ENCODE data around the gene ITGBL1.
"Not testable (repeated sequence)": the region's sequence is repeated elsewhere in the genome, so short reads cannot be mapped to it uniquely, and the experiment has no call there.

Gene ITGBL1

DNA sequence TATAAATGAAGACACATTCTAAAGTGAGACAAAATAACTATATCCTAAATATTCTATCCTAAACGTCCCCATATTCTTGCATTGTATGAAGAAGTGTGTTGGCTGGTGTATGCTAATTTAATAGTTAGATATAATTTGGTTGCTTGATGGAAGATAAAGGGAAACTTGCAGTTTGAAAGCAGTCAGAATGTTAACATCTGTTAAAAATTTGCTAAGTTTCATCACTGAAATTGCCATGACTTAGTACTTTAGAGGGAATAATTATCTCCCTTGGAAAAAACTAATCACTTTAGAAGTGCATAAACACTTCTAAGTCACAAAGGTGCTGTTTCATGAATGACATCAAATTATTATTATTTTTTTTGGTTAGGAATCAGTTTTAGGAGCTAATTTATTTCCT lies 61.6 kb downstream of the ITGBL1 start:
- DNase-seq, result no peak

DNA sequence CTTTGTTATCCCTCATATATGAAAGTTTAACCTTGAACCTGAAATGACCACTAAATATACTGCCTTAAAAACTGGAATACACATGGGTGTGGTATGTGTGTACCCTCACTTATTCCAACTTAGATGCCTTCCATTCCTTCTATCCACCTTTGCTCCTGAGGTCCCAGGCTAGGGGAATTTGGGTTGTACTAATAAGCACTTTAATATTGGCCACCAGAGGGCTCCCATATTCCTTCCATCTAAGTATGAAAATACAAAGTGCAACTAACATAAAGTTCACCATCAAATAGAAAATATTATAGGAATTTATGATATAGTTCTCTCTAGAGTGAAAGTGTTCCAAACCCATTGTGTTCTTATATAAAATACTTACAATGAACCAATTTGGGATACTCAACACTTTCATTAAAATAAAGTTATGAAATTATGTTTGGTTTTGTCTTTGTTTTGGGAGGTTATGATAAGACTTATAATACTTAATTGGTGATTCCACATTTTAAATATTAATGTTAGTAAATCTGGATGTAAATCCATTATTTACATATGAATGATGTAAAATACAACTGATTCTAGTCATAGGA lies 62.3 kb downstream of the ITGBL1 start:
- peak; percentile 7 for DNase-seq

DNA sequence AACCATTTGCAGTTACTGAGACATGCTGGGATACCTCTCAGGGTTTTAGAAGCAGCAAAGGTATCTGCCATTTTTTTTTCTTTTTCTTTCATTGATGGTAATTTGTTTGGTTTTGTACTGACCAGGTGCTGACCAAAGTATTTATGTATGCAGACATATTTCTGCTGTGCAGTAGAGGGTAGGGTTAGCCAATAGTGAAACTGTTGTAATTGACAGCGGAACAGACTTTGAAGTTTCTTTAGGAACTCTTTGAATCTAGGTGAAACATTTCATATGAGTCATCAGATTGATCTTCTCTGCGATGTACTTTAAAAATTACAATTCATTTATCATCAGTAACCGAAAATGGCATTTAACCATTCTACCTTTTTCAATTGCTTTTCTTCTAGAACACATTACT lies 63.0 kb downstream of the ITGBL1 start:
- no peak for DNase-seq

DNA sequence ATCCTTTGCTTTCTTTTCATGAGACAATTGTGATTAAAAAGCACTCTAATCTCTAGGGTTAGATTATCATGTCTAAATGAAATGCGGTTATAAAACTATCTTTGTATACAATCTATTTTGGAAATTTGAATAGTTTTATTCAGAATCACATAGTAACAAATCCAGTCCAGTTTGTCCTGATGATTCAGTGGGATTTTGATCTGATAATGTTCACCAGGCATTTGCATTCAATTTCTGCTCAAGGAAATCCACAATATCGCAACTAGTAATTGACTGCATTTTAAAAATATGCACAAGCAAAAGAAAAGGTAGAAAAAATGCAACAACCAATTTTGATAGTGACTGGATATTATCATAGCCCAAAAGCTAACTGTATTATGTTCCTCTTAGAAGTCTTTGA lies 63.8 kb downstream of the ITGBL1 start:
- no peak for DNase-seq

DNA sequence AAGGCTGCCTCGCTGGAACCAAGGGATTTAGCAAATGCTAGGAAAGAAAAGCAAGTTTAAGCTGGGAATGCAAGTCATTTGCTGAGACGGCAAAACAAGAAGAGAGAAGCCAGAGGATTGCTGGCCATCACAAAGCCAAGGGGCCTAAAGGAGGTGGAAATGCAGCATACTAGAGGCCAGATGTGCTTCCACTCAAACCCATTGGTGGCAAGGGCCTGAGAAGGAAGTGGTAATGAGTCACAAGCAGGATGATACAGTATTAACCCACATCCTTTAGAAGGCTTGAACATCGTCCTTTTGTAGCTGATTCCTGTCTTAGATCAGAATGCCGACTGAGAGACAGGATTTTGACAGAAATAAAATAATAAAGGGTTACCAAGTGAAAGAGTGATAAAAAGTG lies 68.2 kb downstream of the ITGBL1 start:
- DNase-seq, result no peak

DNA sequence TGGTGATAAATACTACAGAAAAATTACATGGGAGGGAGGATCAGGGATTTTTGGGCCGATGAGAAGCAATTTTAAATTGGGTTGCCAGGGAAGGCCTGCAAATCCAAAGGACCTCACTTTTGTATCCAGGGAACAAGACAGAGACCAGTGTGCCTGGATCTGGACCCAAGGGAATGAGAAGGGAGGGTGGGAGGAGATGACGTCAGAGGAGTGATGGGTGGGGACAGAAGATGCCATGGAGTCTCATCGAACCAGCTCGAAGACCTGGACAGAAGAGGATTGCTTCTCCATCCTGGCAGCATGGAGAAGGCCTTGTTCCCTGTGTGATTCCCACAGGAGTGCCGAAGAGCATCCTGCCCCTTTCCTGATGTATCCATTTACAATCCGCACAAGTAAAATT lies 68.9 kb downstream of the ITGBL1 start:
- no peak for DNase-seq

DNA sequence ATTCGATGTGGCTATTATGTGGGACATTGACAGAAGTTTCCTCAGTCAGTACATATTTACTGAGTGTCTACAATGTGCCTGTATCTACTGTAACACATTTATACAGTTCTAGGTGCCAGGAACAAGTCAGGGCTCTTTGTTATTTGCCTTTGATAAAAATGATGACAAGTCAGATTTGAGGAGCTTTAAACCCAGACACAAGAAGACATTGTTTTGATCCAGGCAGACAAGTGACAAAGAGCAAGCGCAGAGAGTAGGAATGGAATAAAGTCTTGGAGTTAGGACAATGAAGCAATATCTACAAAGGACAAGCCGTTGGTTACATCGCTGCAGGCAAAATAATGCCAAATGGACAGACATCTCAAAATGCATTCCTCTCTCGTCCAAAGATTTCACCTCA lies 70.1 kb downstream of the ITGBL1 start:
- DNase-seq, result no peak

DNA sequence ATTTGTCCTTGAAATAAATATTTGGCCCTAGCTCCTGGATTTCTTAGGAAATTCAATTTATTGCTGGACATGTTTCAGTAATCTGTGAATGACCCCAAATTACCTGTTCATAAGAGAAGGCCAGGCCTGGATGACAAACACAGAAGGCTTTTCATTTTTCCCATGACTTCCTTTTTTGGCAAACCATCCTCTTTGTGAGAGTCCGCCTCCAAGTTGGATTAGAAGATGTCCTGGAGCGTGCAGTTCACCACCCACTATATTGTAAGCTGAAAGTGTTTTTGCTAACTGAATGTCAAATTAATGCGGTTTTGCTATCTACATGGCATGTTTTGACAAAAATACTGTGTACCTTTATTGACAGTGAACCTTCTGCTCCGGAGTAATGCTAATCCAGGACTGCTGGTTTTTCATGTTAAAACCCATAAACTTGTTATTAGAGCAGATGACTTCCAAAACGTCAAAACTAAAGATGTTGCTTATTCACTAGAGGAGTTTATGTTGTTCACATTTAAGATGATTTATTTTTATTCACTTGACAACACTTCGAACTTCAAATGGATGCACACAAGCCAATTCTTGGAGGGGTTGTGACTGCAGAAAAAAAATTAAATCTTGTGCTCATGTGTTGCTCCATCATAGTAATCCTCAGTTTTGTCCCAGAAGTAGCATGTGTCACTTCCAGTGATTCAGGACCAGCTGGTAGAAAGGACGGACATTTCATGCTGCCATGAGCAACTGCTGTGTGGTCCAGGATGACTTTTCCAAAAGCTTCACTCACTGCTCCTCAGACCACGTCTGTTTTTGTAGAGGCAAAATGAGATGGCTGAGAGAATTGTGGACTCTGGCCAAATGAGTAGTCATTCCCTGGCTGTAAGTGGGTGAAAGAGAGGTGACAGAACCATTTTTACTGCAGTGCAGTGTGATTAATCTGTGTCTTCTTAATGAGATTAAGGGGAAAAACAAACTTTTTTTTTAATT lies 71.0 kb downstream of the ITGBL1 start:
- DNase-seq, result no peak

DNA sequence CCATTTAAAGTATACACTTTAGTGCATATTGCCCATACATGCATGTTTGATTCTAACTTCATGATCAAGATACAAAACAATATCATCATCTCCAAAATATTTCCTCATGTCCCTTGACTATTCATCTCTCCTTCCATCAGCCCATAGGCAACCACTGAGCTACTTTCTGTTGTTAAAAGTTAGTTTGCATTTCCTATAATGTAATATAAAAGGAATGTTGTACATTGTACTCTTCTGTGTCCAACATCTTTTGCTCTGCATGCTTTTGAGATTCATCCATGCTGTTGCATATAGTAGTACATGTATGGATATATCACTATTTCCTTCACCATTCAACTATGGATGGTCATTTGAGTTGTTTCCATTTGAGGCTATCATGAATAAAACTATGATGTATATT lies 74.7 kb downstream of the ITGBL1 start:
- DNase-seq, result no peak

DNA sequence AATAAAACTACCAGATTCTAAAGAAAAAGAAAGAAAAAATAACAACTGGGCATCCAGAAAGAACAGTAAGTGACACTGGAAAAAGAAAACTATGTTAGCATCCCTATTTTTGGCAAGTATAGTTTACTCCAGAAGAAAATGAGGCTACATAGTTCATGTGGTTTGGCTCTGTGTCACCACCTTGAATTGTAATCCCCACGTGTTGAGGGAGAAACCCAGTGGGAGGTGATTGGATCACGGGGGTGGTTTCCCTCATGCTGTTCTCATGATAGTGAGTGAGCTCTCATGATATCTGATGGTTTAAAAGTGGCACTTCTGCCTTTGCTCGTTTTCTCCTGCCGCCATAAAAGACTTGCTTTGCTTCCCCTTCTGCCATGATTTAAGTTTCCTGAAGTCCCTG lies 76.9 kb downstream of the ITGBL1 start:
- peak; percentile 28 for DNase-seq

DNA sequence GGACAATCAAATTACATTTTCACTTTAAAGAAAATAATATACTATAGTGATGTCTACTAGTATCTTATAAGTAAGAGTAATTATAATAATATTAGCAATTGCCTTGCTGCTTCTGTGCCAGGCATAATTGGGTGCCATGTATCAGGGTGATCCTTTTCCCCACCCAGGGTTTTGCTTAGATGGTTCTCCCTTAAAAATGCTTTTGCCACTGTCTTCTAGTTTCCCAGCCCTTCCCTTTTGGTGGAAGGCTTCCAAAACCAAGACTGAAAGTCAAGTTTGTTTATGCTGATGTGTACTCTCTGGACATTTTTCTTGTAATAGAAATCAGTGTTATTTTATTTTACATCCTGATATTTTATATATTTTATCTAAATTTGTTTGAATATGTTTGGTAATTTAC lies 77.8 kb downstream of the ITGBL1 start:
- DNase-seq, result no peak

DNA sequence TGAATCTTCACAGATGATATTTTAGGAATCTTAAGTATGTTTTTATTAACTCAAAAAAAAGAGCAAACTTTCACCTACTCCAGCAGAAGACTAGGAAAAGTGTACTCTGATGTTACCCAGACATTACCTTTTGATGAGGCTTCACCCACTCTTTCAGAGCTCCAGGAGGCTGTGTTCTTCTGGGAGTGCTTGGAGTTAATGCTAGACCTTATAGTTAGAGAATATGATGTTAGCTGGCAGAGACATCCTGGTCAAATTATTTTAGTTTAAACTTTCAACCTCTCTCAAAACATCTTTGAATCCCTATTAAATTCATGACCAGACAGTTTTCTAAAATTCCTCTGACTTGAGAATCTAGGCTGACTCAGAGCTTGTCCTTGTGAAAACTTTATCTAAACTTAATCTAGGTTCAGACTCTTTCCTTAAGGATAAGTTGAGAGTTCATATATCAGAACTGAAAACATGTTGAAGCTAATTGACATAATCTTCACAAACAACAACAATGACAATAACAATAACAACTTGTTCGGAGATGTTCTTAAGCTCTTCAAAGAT lies 82.8 kb downstream of the ITGBL1 start:
- no peak for DNase-seq

DNA sequence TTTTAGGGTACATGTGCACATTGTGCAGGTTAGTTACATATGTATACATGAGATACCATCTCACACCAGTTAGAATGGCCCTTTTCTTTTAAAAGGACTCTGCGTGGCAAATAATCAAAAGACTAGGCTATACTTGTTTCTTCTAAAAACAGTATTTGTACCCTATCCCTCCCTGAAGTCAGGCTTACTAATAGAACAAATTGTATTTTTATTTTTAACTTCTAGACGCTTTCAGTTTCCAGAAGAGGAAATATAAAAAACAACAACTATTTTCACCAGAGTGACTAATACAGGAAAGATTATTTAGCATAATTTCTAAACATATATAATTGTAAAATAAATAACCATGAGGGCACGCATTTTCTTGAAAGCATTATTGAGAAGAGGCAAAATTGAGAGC lies 83.6 kb downstream of the ITGBL1 start:
- DNase-seq, result no peak

DNA sequence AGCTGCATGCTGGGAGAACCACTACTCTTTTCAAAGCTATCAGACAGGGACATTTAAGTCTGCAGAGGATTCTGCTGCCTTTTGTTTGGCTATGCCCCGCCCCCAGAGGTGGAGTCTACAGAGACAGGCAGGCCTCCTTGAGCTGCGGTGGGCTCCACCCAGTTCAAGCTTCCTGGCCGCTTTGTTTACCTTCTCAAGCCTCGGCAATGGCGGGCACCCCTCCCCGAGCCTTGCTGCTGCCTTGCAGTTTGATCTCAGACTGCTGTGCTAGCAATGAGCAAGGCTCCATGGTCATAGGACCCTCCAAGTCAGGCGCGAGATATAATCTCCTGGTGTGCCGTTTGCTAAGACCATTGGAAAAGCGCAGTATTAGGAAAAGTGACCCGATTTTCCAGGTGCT lies 92.1 kb downstream of the ITGBL1 start:
- not testable (repeated sequence) for DNase-seq

DNA sequence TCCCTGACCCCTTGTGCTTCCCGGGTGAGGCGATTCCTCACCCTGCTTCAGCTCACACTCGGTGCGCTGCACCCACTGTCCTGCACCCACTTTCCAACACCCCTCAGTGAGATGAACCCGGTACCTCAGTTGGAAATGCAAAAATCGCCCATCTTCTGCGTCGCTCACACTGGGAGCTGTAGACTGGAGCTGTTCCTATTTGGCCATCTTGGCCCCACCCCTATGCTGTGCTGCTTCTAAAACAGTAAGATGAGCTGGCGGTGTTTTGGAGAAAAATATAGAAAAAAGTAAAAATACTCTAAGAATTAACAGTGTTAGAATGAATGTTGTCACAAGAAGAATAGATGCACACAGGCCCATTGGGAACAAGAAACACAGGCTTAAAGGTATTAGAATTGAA lies 92.5 kb downstream of the ITGBL1 start:
- DNase-seq, result no peak

DNA sequence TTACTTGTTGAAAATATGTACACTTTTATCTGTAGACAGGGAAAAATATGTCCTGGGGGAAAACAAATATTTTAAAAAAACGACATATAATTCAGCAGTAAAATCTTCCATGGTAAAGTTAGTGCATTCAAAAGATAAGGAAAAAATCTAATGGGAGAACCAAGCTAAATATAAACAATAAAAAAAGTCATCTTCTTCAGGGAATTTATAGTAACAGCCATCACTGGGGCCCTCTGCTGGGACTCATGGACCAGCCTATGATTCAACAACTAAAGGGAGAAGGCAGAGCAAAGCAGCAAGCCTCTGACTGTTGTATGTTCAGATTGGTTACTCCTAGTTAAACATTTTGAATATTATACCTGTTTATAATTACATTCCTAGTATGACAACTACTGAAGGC lies 93.0 kb downstream of the ITGBL1 start:
- DNase-seq, result no peak

DNA sequence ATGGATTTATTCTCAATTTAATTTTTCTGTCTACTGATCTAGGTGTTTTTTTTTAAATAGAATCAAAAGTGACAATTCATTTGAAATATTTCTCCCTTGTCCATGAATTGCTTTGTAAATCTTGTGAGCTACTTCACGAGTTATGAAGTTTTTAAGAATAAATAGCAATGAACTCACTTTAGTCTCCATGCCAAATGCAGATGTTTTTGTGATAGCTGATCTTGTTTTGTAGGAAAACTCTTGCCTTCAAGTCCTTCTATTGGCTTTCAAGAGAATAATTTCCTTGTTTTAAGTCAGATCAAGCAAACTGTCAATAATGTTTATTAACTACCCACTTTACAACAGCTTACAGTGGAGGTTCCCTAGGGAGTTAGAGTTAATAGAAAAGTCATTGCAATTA lies 99.8 kb downstream of the ITGBL1 start:
- no peak for DNase-seq

DNA sequence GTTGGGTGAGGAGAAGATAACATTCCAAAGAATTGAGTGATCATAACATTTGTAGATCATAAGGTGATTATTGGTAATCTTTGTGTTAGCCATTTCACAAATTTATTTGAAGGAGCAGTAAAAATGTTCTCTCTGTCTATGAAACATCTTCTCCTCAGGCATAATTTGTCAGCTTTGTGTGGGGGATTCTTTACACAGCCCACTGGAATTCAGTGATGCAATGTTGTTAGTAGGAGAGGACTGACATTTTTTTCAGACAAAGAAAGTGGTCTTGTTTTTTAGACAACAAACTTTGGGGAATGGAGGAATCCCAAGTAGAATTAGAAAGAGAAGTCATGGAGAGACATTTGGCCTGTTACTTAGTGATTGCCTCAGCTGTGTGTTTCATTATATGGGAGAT lies 100.3 kb downstream of the ITGBL1 start:
- DNase-seq, result no peak

DNA sequence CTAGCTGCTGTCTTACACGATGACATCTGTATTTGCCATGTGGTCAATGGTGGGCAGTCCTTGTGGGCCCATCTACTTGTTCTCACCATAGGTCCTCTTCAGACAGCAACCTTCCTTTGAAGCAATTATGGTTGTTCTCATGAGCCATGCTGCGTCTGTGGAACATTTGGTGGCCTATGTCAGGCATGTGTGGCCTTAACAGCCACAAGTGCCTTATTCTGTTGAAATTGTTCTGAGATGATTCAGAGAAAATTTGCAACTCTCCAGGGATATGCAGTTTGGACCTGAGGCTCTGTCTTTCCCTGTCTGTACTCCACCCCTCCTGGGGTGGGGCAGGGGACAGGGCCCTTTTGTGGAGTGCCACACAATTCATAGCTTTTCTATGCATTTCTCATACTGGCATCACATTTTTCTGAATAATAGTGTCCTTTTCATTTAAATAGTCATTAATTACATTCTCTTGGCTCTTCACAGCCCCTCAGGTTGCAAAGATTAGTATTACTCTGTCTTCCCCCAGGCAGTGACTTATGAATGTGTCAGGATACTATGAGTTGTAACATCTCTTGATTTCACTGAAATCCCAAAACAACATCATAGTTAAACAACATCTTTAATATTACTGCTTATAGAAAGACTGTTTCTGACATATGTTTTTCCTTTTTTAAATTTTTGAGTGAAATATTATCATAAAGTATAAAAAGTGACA lies 102.1 kb downstream of the ITGBL1 start:
- DNase-seq, result no peak

DNA sequence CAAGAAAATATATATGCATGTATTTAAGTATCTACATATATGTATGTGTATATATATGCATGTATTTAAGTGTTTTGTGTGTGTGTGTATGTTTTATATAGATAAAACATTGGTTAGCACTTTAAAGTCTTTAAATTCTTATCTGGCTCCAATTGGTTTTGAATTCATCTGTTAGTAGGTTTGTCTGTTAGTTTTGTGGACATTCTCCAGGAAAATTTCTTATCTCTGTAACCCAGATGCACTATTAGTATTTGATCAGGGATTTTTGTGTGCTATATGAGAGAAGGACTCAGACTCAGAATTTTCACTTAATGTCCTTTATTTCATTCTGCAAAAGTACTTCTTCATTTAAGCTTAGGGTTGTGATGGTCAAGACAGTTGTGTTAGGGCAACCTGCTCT lies 103.1 kb downstream of the ITGBL1 start:
- no peak for DNase-seq

DNA sequence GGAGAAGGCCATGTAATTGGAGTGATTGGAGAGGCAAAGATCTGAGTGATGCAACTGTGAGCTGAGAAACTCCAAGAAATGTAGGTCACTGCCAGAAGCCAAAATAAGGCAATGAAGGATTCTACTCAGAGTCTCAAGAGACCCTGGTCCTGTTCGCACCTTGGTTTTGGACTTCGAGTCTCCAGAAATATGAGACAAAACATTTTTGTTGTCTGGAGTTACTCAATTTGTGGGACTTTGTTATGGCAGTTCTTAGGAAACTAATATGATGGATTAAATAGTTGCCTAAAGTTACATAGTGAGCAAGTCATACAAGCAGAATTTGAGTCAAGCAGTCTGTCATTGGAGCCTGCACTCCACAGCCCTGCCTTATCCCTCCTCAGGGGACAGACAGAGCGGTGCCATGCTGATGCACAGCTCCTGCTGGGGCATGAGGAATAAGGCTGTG lies 104.2 kb downstream of the ITGBL1 start:
- no peak for DNase-seq

DNA sequence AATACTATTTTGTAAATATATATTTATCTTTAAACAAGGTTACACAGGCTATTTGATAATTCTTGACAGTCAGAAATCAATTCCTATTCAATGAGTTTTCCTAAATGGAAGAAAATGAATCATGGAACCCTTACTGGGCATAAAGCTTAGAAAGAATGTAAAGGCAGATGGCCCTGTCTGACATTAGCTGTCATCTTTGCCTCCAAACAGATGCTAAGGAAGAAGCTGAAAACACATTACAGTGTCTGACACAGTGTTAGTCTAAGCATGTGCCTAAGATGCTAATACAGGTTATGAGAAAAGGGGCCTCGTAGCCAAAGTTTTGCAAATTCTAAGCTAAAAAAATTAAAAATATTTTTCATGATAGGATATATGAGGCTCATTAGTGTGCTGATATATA lies 112.8 kb downstream of the ITGBL1 start:
- no peak for DNase-seq

DNA sequence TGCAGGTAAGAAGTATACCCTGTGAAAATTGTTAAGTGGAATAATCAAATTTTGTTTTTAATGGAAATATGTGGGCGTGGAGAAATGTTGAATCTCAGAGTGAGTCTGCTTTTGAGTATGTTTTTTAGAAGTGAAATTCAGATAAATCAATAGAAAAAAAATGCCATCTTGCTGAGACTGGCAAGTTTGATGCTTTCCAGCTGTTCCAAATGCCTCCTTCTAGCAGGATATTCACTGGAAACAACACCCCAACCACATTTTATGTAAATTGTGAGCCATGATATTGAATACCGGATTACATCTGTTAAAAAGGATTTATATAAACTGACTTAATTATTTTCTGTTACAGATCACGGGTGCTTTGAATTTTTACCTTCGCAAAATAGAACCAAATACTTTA lies 115.4 kb downstream of the ITGBL1 start:
- no peak for DNase-seq

DNA sequence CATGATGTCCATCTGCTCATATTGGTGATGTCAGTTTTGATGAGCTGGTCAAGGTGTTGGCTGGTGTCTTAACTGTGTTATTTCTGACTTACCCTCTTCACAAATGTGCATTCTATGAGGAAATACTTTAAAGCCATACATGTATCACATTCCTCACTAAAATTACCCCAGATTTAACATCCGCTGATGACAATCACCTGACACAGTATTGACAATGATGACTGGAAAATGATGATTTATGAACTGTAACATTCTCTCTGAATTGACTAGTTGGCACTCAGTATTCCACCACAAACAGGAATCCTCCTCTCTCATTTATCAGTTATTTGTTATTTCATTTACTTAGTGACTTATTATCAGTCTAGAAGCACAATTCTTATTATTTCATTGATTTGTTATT lies 117.3 kb downstream of the ITGBL1 start:
- no peak for DNase-seq
